Mesenchymal stem cell (in vitro differentiated cells and primary cell): ENCODE measurements around the gene SP2.

Source experiments
- DNase-seq: peaks from one replicate; pipeline ENCODE4 v3.0.0-alpha.2; 2013
- H2AFZ ChIP-seq: one replicate; pipeline ENCODE4 v1.6.1; 2013; ENCODE audit warnings: low read depth, mild to moderate bottlenecking, control low read depth, inconsistent platforms, low read length, moderate library complexity
- H2AK5ac ChIP-seq: 2 replicates; pipeline ENCODE4 v1.6.1; 2013; ENCODE audit warnings: low read length, moderate library complexity, mild to moderate bottlenecking, inconsistent platforms; ENCODE audit not compliant: severe bottlenecking
- H2BK120ac ChIP-seq: one replicate; pipeline ENCODE4 v1.6.1; 2013; ENCODE audit warnings: low read depth, mild to moderate bottlenecking, inconsistent platforms, low read length, moderate library complexity
- H2BK12ac ChIP-seq, 2 experiments: one replicate each; pipeline ENCODE4 v1.6.1; 2013; ENCODE audit warnings: inconsistent platforms in 2 of 2, low read length in 2 of 2, mild to moderate bottlenecking in 2 of 2, moderate library complexity in 2 of 2, control low read depth in 1 of 2
- H2BK15ac ChIP-seq: one replicate; pipeline ENCODE4 v1.6.1; 2013; ENCODE audit warnings: mild to moderate bottlenecking, low read depth, inconsistent platforms; ENCODE audit not compliant: poor library complexity, severe bottlenecking
- H2BK5ac ChIP-seq: 2 replicates; pipeline ENCODE4 v1.6.1; 2013; ENCODE audit warnings: low read depth, mild to moderate bottlenecking, low read length, control low read depth, inconsistent platforms; ENCODE audit not compliant: poor library complexity, severe bottlenecking
- H3K14ac ChIP-seq, 2 experiments: one replicate each; pipeline ENCODE4 v1.6.1; 2013; ENCODE audit warnings: inconsistent platforms in 2 of 2, low read length in 2 of 2, control low read depth in 1 of 2, mild to moderate bottlenecking in 1 of 2, moderate library complexity in 1 of 2
- H3K18ac ChIP-seq, 2 experiments: one replicate each; pipeline ENCODE4 v1.6.1; 2013; ENCODE audit warnings: inconsistent platforms in 2 of 2, low read length in 2 of 2, control low read depth in 1 of 2, low read depth in 1 of 2, mild to moderate bottlenecking in 1 of 2
- H3K23ac ChIP-seq, 2 experiments: one replicate each; pipeline ENCODE4 v1.6.1; 2013; ENCODE audit warnings: inconsistent platforms in 2 of 2, low read length in 2 of 2, mild to moderate bottlenecking in 2 of 2, moderate library complexity in 2 of 2, control low read depth in 1 of 2
- H3K27ac ChIP-seq: 2 replicates; pipeline ENCODE4 v1.5.1; 2013; ENCODE audit warnings: mild to moderate bottlenecking, moderate library complexity, low read length, control low read depth, inconsistent platforms; ENCODE audit not compliant: poor library complexity, severe bottlenecking
- H3K27me3 ChIP-seq, 2 experiments: 2 replicates each; pipeline versions ENCODE4 v1.6.1 to v1.7.0; 2013; ENCODE audit warnings: low read length in 2 of 2, mild to moderate bottlenecking in 2 of 2, moderate library complexity in 2 of 2, control low read depth in 1 of 2, inconsistent platforms in 1 of 2; ENCODE audit not compliant: control insufficient read depth in 1 of 2, insufficient read depth in 1 of 2
- H3K36me3 ChIP-seq, 2 experiments: 2 replicates each; pipeline versions ENCODE4 v1.6.1 to v1.7.0; 2013; ENCODE audit warnings: low read length in 2 of 2, control low read depth in 1 of 2, inconsistent platforms in 1 of 2, low read depth in 1 of 2, mild to moderate bottlenecking in 1 of 2; ENCODE audit not compliant: insufficient read depth in 2 of 2, control insufficient read depth in 1 of 2
- H3K4ac ChIP-seq, 2 experiments: one replicate each; pipeline ENCODE4 v1.6.1; 2013; ENCODE audit warnings: inconsistent platforms in 2 of 2, low read length in 2 of 2, mild to moderate bottlenecking in 2 of 2, moderate library complexity in 2 of 2, control low read depth in 1 of 2, low read depth in 1 of 2
- H3K4me1 ChIP-seq: 2 replicates; pipeline ENCODE4 v1.6.1; 2013; ENCODE audit warnings: low read depth, low read length, control low read depth; ENCODE audit not compliant: control insufficient read depth, insufficient read depth
- H3K4me2 ChIP-seq: 2 replicates; pipeline ENCODE4 v1.6.1; 2013; ENCODE audit warnings: low read length, mild to moderate bottlenecking, inconsistent platforms; ENCODE audit not compliant: poor library complexity, severe bottlenecking
- H3K4me3 ChIP-seq, 2 experiments: 2 replicates each; pipeline versions ENCODE4 v1.5.1 to v1.7.0; 2013; ENCODE audit warnings: low read length in 2 of 2, mild to moderate bottlenecking in 2 of 2, control low read depth in 1 of 2, low read depth in 1 of 2; ENCODE audit not compliant: insufficient read depth in 1 of 2
- H3K79me1 ChIP-seq: replicated peaks from 2 replicates; pipeline ENCODE4 v1.6.1; 2013; ENCODE audit warnings: mild to moderate bottlenecking, control low read depth, low read length, inconsistent platforms; ENCODE audit not compliant: poor library complexity, severe bottlenecking
- H3K9ac ChIP-seq: 2 replicates; pipeline ENCODE4 v1.7.0; 2013; ENCODE audit warnings: mild to moderate bottlenecking, low read length, moderate library complexity
- H3K9me3 ChIP-seq: 2 replicates; pipeline ENCODE4 v1.7.0; 2013; ENCODE audit warnings: mild to moderate bottlenecking, low read length; ENCODE audit not compliant: control insufficient read depth
- H4K8ac ChIP-seq: one replicate; pipeline ENCODE4 v1.6.1; 2013; ENCODE audit warnings: inconsistent platforms, mild to moderate bottlenecking, low read length, moderate library complexity
- H4K91ac ChIP-seq: one replicate; pipeline ENCODE4 v1.6.1; 2013; ENCODE audit warnings: mild to moderate bottlenecking, low read length, inconsistent platforms
- WGBS: methylation state at CpG from one replicate; pipeline ENCODE4 v1.1.7; 2013; ENCODE audit warnings: mixed read lengths; 5-methylcytosine and 5-hydroxymethylcytosine counted together

Gene SP2

DNA sequence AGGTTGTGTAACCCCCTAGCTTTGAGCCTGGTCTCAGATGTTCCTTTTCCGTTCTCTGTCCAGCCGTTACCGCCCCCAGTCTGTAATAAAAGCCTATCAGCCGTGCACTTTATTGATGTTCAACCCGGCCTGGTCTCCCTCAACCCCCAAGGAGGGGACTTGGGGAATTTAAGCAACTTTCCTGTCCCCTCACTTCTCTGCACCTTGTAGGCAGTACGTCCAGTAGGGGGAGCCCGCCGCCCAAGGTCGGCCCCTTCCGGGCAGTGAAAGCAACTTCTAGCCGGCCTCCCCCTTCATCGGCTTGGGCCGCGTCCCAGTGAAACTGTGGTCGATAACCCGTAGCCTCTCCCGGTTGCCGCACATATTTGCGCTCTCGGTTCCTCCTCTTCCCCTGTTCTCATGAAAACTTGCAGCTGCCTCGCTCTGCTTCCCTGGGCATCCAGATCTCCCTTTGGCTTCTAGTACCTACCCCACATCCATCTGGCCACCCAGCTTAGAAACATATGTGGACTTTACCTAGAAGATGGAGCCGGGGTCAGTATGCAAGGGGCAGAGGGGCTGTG is 53.2 kb downstream of the SP2 start:
- Histone ChIP-seq H3K4me3 (peak overlapping the region in 1 of 2 experiments; percentile 70), H3K4me1 (peaks cover 23% of the 10 kb centered on the region), H3K4me2 (peak overlapping the region; percentile 72), H3K9me3 (no peaks in the 10 kb centered on the region), H2AFZ (peak overlapping the region; percentile 94), H4K91ac (peak overlapping the region; percentile 86), H4K8ac (peak overlapping the region; percentile 98), H3K36me3 (peaks cover 19 to 51% of the 10 kb centered on the region in 2 experiments), H3K23ac (peak overlapping the region in 1 of 2 experiments; percentile 14), H3K9ac (peak overlapping the region; percentile 85), H3K79me1 (no peaks in the 10 kb centered on the region), H3K18ac (peak overlapping the region; percentile 59 to 83), H2BK15ac (peak overlapping the region; percentile 27), H2BK12ac (peak overlapping the region; percentile 67 to 80), H2BK120ac (peak overlapping the region; percentile 43), H3K27ac (peak overlapping the region; percentile 18), H2BK5ac (no peak overlapping the region), H3K4ac (peak overlapping the region; percentile 18 to 42), H2AK5ac (peak overlapping the region; percentile 23), H3K14ac (peak overlapping the region in 1 of 2 experiments; percentile 1), H3K27me3 (no peaks in the 10 kb centered on the region)
- DNase-seq = peak; percentile 81
- WGBS = 4% methylated on average over 22 of the region's 22 CpGs

DNA sequence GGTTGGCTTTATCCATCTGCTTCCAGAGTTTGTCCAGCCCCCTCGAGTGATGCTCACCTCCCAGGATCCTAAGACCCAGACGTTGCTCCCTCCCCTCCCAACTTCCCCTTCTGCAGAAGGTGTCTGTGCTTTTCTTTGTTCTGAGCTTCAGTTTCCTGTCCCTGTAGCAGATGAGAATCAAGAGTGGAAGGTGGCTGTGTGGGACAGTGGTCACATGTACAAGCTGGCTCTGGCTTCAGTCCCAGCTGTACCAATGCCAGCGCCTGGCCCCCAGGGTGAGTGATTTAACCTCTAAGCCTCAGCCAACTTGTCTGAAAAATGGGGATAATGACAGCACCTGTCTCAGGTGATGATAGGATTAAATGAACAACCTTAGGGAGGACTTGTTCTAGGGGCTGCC is 53.9 kb downstream of the SP2 start:
- H2BK120ac ChIP-seq = no peak overlapping the region
- peak overlapping the region; percentile 94 for H2AFZ ChIP-seq
- peak overlapping the region; percentile 36 for H4K91ac ChIP-seq
- 100% methylated on average over 1 of the region's 3 CpGs for WGBS
- H4K8ac ChIP-seq = peak overlapping the region; percentile 98
- peak overlapping the region in 1 of 2 experiments; percentile 83 for H3K18ac ChIP-seq
- no peak overlapping the region for H2BK12ac ChIP-seq
- no peak overlapping the region for H3K27ac ChIP-seq
- H3K79me1 ChIP-seq = no peaks in the 10 kb centered on the region
- H3K9ac ChIP-seq = peak overlapping the region; percentile 85
- H3K14ac ChIP-seq = no peak overlapping the region
- DNase-seq = no peak
- H3K36me3 ChIP-seq = peaks cover 13 to 44% of the 10 kb centered on the region in 2 experiments
- no peak overlapping the region for H3K23ac ChIP-seq
- H3K4me2 ChIP-seq = no peak overlapping the region
- no peak overlapping the region for H3K4me3 ChIP-seq
- no peak overlapping the region for H2BK5ac ChIP-seq
- H3K4me1 ChIP-seq = peaks cover 23% of the 10 kb centered on the region
- no peaks in the 10 kb centered on the region for H3K9me3 ChIP-seq
- no peaks in the 10 kb centered on the region for H3K27me3 ChIP-seq
- peak overlapping the region; percentile 23 for H2AK5ac ChIP-seq
- H3K4ac ChIP-seq = peak overlapping the region; percentile 18 to 42
- H2BK15ac ChIP-seq = no peak overlapping the region

DNA sequence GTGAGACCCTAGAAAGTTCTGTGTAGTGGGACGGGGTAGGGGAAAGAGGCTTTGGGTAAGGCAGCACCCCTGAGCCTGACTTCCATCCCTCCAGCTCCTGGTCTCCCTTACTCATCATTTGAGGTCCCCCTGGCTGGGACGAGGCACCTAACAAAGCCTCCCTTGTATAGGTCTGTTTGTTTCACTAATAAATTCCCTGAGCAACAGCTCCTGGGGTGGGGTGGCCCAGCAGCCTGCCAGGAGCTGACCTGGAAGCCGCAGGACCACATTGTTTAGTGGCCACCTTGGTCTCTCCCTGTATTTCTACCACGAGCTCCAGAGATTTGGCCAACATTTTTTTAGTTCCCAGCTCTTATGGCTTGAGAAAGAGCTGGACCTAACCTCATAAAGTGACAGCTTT is 54.4 kb downstream of the SP2 start:
- Histone ChIP-seq H4K8ac (no peak overlapping the region), H3K27ac (no peak overlapping the region), H3K36me3 (peaks cover 9 to 39% of the 10 kb centered on the region in 2 experiments), H3K14ac (no peak overlapping the region), H3K4me3 (no peak overlapping the region), H2BK120ac (no peak overlapping the region), H2AK5ac (no peak overlapping the region), H3K9me3 (no peaks in the 10 kb centered on the region), H3K23ac (no peak overlapping the region), H3K4me1 (peaks cover 25% of the 10 kb centered on the region), H3K79me1 (no peaks in the 10 kb centered on the region), H3K9ac (peak overlapping the region; percentile 85), H3K27me3 (no peaks in the 10 kb centered on the region), H2BK12ac (no peak overlapping the region), H2AFZ (no peak overlapping the region), H2BK15ac (peak overlapping the region; percentile 29), H2BK5ac (no peak overlapping the region), H4K91ac (no peak overlapping the region), H3K4ac (no peak overlapping the region), H3K18ac (no peak overlapping the region), H3K4me2 (no peak overlapping the region)
- WGBS = 80% methylated on average over 4 of the region's 4 CpGs
- no peak for DNase-seq

DNA sequence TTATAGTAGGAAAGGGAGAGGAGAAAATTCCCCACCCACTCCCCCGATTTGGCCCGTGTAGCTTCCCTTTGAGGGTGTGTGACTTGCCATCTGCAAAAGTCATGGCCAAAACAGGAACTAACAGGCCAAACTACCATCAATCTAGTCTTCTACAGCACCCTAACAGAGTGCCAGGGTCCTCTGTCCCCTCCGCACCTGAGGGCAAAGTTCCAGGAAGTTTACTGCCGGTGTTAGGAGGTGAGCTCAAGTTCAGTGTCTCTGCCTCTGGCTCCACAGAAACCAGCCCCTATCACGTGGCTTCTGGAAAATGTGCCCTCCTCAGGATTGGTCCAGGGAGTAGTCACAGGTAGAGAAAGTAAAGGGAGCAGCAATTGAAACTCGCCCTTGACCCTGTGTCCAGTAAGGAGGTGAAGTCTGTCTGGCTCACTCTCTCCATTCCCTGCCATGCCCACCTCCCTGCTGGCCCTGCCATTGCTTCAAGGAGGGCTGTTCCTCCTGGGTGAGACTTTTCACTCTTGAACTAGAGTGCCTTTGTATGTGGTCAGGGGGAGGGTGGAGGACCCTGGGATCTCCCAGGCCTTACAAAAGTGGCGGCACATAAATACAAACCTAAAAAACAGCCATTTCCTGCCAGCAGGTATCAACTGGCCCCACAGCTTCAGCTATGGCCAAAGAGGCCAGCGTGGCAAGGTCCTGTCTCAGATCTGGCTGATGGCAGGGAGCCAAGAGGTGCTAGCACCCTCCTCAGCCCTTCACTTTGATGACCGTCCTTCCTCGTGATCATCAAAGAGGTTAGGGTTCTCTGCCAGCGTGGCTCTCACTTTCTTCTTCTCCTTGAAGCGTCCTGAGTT is 56.4 kb downstream of the SP2 start:
- Histone ChIP-seq H3K4me3 (no peak overlapping the region), H2BK12ac (no peak overlapping the region), H3K27me3 (no peaks in the 10 kb centered on the region), H3K36me3 (peaks cover 0 to 28% of the 10 kb centered on the region in 2 experiments), H3K4me1 (peaks cover 35% of the 10 kb centered on the region), H3K14ac (no peak overlapping the region), H2BK15ac (peak overlapping the region; percentile 30), H4K8ac (no peak overlapping the region), H3K9ac (no peak overlapping the region), H3K23ac (no peak overlapping the region), H2AFZ (no peak overlapping the region), H2AK5ac (no peak overlapping the region), H3K4me2 (no peak overlapping the region), H3K27ac (no peak overlapping the region), H3K9me3 (no peaks in the 10 kb centered on the region), H2BK120ac (no peak overlapping the region), H3K4ac (no peak overlapping the region), H2BK5ac (no peak overlapping the region), H4K91ac (no peak overlapping the region), H3K79me1 (no peaks in the 10 kb centered on the region), H3K18ac (no peak overlapping the region)
- 87% methylated on average over 11 of the region's 12 CpGs for WGBS
- DNase-seq = no peak
